Subcutaneous abdominal adipose tissue (tissue), 5 donors: ENCODE measurements around the gene UCMA.

Source experiments
- H3K27ac ChIP-seq: one replicate; pipeline ENCODE4 v1.7.0; 2013; ENCODE audit warnings: low read depth, mild to moderate bottlenecking, inconsistent platforms, low read length, moderate library complexity
- H3K27me3 ChIP-seq, 5 donors: one replicate each; pipeline ENCODE4 v1.7.0; 2013; ENCODE audit warnings: low read length in 5 of 5, inconsistent platforms in 1 of 5; ENCODE audit not compliant: control insufficient read depth in 5 of 5, insufficient read depth in 4 of 5
- H3K36me3 ChIP-seq, 5 donors: one replicate each; pipeline ENCODE4 v1.7.0; 2013; ENCODE audit warnings: low read length in 5 of 5; ENCODE audit not compliant: control insufficient read depth in 5 of 5, insufficient read depth in 5 of 5
- H3K4me1 ChIP-seq, 5 donors: one replicate each; pipeline ENCODE4 v1.7.0; 2013; ENCODE audit warnings: low read length in 5 of 5, mild to moderate bottlenecking in 3 of 5, moderate library complexity in 1 of 5; ENCODE audit not compliant: control insufficient read depth in 5 of 5, insufficient read depth in 5 of 5
- H3K4me3 ChIP-seq, 5 donors: one replicate each; pipeline ENCODE4 v1.7.0; 2013; ENCODE audit warnings: low read length in 5 of 5, low read depth in 1 of 5
- H3K9ac ChIP-seq, 5 donors: one replicate each; pipeline ENCODE4 v1.7.0; 2013; ENCODE audit warnings: low read length in 5 of 5, mild to moderate bottlenecking in 4 of 5, moderate library complexity in 3 of 5
- H3K9me3 ChIP-seq, 5 donors: one replicate each; pipeline ENCODE4 v1.7.0; 2013; ENCODE audit warnings: low read length in 5 of 5; ENCODE audit not compliant: control insufficient read depth in 5 of 5
- donor health status: healthy.
- donor health status: healthy.
- donor health status: healthy.
- donor health status: healthy.
- donor health status: healthy.

Gene UCMA

GRCh38 chr10:13191362-13191761, 42.8 kb downstream of the UCMA start:
- Histone ChIP-seq H3K27ac (no peak overlapping the region), H3K27me3 (no peaks in the 10 kb centered on the region), H3K4me1 (peaks cover 0 to 5% (median 0%) of the 10 kb centered on the region in 5 donors), H3K9ac (no peak overlapping the region), H3K9me3 (no peaks in the 10 kb centered on the region), H3K4me3 (no peak overlapping the region), H3K36me3 (no peaks in the 10 kb centered on the region)

GRCh38 chr10:13190816-13191215, 43.4 kb downstream of the UCMA start:
- Histone ChIP-seq H3K4me1 (peaks cover 0 to 5% (median 0%) of the 10 kb centered on the region in 5 donors), H3K27me3 (no peaks in the 10 kb centered on the region), H3K9me3 (no peaks in the 10 kb centered on the region), H3K27ac (no peak overlapping the region), H3K9ac (no peak overlapping the region), H3K4me3 (no peak overlapping the region), H3K36me3 (no peaks in the 10 kb centered on the region)

- H3K27me3 ChIP-seq: no peaks in the 10 kb centered on the region
- H3K27ac ChIP-seq: no peak overlapping the region
- no peaks in the 10 kb centered on the region for H3K9me3 ChIP-seq
- H3K4me1 ChIP-seq: peaks cover 0 to 7% (median 2%) of the 10 kb centered on the region in 5 donors
- peak overlapping the region in 1 of 5 donors; percentile 39 for H3K9ac ChIP-seq
- no peaks in the 10 kb centered on the region for H3K36me3 ChIP-seq
- H3K4me3 ChIP-seq: no peak overlapping the region
Observed at GRCh38 chr10:13189961-13190360, 44.2 kb downstream of the UCMA start.

GRCh38 chr10:13188593-13188992, 45.6 kb downstream of the UCMA start:
- Histone ChIP-seq H3K27ac (no peak overlapping the region), H3K9ac (no peak overlapping the region), H3K9me3 (no peaks in the 10 kb centered on the region), H3K36me3 (no peaks in the 10 kb centered on the region), H3K4me3 (no peak overlapping the region), H3K4me1 (peaks cover 0 to 10% (median 4%) of the 10 kb centered on the region in 5 donors), H3K27me3 (no peaks in the 10 kb centered on the region)

- Histone ChIP-seq H3K9me3 (no peaks in the 10 kb centered on the region), H3K27ac (no peak overlapping the region), H3K27me3 (no peaks in the 10 kb centered on the region), H3K4me1 (peaks cover 0 to 10% (median 4%) of the 10 kb centered on the region in 5 donors), H3K9ac (no peak overlapping the region), H3K36me3 (no peaks in the 10 kb centered on the region), H3K4me3 (no peak overlapping the region)
Observed at GRCh38 chr10:13187135-13187534, 47.0 kb downstream of the UCMA start.

GRCh38 chr10:13184730-13185514, 49.3 kb downstream of the UCMA start:
- Histone ChIP-seq H3K9me3 (no peaks in the 10 kb centered on the region), H3K4me3 (no peak overlapping the region), H3K9ac (no peak overlapping the region), H3K36me3 (no peaks in the 10 kb centered on the region), H3K27ac (no peak overlapping the region), H3K27me3 (no peaks in the 10 kb centered on the region), H3K4me1 (peaks cover 0 to 7% (median 4%) of the 10 kb centered on the region in 5 donors)

- H3K36me3 ChIP-seq: no peaks in the 10 kb centered on the region
- H3K9ac ChIP-seq: no peak overlapping the region
- H3K9me3 ChIP-seq: no peaks in the 10 kb centered on the region
- H3K27me3 ChIP-seq: no peaks in the 10 kb centered on the region
- peaks cover 0 to 7% (median 4%) of the 10 kb centered on the region in 5 donors for H3K4me1 ChIP-seq
- H3K27ac ChIP-seq: no peak overlapping the region
- no peak overlapping the region for H3K4me3 ChIP-seq
Observed at GRCh38 chr10:13184276-13184675, 49.9 kb downstream of the UCMA start.

GRCh38 chr10:13183625-13184024, 50.5 kb downstream of the UCMA start:
- H3K27me3 ChIP-seq: no peaks in the 10 kb centered on the region
- H3K4me3 ChIP-seq: no peak overlapping the region
- H3K36me3 ChIP-seq: no peaks in the 10 kb centered on the region
- peaks cover 0 to 7% (median 4%) of the 10 kb centered on the region in 5 donors for H3K4me1 ChIP-seq
- H3K27ac ChIP-seq: no peak overlapping the region
- no peak overlapping the region for H3K9ac ChIP-seq
- H3K9me3 ChIP-seq: no peaks in the 10 kb centered on the region

- H3K4me3 ChIP-seq: no peak overlapping the region
- no peaks in the 10 kb centered on the region for H3K9me3 ChIP-seq
- H3K27ac ChIP-seq: no peak overlapping the region
- peaks cover 0 to 7% (median 4%) of the 10 kb centered on the region in 5 donors for H3K4me1 ChIP-seq
- no peaks in the 10 kb centered on the region for H3K36me3 ChIP-seq
- no peak overlapping the region for H3K9ac ChIP-seq
- H3K27me3 ChIP-seq: no peaks in the 10 kb centered on the region
Observed at GRCh38 chr10:13182424-13182823, 51.8 kb downstream of the UCMA start.

- H3K4me3 ChIP-seq: no peak overlapping the region
- H3K36me3 ChIP-seq: no peaks in the 10 kb centered on the region
- peaks cover 0 to 7% (median 4%) of the 10 kb centered on the region in 5 donors for H3K4me1 ChIP-seq
- no peak overlapping the region for H3K9ac ChIP-seq
- no peak overlapping the region for H3K27ac ChIP-seq
- no peaks in the 10 kb centered on the region for H3K27me3 ChIP-seq
- H3K9me3 ChIP-seq: no peaks in the 10 kb centered on the region
Observed at GRCh38 chr10:13180788-13181187, 53.4 kb downstream of the UCMA start.
